ENCODE results near the gene LRP2. TPM values are rescaled to one million over a fixed set of nuclear protein-coding genes. Genes with fewer than 3 reads are reported as not detected.
"Not testable (repeated sequence)": the region's sequence is repeated elsewhere in the genome, so short reads cannot be mapped to it uniquely, and the experiment has no call there.

LRP2 gene
- total RNA-seq, 1 donor from 2014 or later: 0.91 TPM

DNA sequence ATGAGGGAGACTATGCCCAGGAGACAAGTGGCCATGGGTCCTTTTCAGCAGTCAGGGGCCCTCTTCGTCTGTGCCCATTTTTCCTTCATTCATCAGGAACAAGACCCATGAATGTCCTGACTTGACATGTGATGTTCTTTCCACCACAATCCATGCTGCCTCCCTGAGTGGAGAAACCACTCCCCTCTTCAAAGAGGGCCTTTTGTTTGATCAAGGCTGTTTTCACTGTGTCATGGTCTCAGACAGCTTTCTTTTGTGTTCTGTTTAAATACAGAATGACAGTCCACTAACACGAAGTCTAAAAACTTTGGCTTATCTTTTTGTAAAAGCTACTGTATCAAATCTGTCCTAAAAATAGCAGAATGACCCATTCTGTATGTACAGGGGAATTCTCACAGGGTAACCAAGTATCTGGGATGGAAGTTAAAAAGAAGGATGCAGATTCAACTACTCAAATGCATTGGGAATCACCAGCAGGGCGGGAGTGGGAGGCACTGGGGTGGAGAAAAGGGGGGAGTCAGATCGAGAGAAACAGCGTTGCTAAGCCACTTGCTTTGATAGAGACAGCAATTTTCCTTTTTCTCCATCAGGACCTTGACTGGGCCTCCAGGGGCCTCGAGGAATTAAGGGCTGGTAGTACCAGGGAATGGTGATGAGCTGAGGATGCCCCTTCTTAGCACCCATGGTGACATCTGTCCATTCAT lies 13.9 kb downstream of the LRP2 start:
- ATAC-seq: no peak
- DNase-seq (ENCODE audit: low spot score): no peak

DNA sequence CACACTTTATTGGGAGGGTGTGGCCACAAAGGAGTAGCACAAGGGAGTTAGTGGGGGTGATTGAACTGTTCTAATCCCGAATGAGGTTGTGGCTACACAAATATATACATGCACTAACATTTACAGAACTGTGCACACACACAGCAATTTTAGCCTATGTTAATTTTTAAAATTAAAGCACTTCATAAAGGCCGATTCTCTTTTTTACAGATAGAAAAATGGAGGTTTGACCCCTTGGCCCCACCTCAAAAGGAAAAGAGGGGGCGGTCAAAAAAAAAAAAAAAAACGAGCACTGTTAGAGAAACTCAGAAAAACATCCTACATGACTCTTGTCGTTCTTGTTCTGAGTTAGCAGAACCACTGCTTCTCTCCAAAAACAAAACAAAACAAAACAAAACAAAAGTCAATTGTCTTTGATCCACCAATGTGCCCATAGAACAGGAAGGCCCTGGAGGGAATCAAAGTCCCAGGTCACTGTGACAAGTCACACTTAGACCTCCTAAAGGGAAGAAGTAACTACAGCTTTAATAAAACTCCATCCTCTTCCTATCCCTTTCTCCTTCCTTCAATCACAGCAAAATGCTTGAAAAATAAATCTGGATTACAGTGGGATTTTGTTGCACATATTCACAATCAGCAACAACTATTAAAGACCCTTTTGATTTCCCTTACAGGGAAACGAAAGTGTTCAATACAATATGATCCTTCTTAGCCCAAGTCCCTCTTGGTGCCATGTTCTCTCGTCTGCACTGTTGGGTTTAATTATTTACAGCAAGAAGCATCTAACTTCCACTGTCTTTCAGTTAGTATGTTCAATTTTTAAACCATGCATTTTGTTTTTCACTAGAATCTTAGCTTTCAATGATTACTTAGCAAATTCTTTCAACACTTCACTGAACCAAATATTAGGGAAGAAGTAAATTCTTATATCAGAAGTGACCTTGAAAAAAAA lies 16.6 kb downstream of the LRP2 start:
- no peak for ATAC-seq
- DNase-seq (ENCODE audit: low spot score): no peak

DNA sequence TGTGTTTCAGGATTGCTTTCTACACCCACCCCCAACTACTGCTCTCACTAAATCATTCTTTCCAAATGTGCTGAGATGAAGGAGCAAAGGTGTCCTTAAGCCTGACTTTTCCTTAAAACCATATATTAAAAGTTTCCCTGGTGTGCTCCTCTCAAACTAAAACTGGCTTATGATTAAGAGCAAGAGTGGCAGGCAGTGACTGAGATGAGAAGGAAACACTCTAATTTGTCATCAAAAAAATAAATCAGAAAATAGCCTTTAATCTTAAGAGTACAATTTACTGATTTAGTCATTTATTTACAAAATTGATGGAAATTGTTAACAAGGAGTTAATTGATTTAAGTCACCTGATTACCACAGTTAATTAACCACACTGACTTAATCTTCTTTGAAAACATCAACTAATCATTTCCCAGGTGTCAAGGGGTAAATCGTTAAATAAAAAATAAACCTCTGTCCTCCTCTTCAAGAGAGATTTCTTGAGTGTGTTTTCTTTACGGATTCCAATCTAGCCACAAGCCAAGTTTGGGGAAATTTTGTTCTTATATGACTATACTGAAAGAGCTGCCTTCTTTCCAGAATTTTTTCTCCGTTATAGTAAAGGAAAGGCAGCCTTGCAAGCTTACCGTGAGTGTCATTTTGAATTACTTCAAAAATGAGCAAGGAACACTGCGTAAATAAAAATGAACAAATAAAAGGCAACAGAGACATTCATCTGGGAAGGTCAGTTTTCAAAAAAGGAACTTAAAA lies 17.4 kb downstream of the LRP2 start:
- DNase-seq (ENCODE audit: low spot score): no peak
- no peak for ATAC-seq

DNA sequence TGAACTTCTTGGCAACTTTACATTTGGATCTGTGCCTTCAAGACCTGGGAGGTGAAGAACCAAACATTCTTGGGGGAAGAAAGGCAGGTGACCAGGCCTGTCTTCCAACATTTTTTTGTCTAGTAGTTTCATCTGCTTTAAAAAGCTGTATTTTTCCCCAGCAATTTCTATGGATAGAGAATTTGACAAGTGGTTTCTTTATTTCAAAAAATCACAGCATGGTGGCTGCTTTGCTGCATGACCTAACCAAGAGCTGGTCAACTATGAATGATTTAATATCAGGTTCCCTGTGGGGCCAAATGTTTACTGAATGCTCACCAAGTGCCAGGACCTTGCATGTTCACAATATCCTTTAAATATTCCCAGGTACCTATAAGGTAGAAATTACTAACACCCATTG lies 19.1 kb downstream of the LRP2 start:
- ATAC-seq (no peak), DNase-seq (ENCODE audit: low spot score) (no peak)

DNA sequence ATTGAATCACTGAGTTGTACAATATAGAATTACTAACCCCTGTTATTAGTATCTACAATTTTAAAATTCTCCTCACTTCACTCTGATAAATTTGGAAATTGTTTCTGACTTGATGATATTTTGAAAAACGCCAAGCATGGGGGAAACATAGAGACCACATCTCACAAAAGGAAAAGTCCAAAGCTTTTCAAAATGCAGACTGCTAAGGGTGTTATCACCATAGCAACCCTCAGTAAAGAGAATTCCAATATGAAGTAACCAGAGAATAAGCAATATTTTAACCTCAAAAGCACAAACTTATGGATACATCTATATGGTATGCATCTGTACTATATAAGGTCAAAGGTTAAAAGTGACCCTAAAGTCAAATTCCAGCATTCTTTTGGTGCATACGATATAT lies 22.7 kb downstream of the LRP2 start:
- ATAC-seq: no peak
- no peak for DNase-seq (ENCODE audit: low spot score)

DNA sequence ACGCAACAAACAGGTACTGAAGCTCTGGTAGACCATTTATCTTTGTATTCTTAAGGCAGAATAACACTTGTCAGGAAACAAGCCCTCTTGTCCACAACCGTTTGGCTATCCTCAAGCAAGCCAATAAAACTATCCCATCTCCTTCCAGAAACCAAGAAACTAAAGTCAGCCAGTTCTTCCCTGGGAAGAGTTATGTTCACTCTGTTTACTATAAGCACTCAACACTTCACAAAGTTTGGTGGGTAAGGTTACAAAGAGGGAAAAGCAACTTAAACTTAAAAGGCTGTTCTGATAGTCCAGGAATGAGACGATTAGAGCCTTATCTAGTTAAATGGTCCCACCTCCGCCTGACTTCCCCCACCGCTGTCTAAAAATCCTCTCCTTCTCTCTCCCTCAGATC lies 25.6 kb downstream of the LRP2 start:
- ATAC-seq (no peak), DNase-seq (ENCODE audit: low spot score) (no peak)

DNA sequence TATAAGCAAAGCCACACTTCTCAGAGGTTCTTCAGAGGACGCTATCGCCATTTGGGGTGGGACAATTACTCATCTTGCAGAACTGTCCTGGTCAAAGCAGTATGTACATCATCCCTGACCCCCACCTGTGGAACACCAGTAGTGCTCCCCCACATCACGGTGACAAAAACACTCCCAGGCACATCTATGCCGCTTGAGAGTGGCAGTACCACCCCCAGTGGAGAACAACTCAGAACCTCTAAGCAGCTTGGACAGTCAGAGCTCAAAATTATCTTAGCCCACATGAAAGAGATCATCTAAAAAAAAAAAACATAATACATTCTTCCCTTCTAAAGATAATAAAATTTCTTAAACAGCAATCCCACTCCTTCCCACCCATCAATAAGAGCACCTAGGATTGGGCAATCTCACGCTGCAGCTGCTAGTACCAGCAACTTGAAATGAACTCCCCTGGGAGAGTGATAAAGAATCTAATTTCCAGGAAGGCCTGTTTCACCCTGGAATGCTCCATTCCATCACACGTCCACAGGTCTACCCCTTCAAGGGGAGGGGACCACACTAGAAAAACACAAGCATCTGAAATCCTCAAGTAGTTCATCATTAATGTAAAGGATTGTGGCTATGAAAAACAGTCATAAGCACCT lies 31.7 kb downstream of the LRP2 start:
- no peak for ATAC-seq
- DNase-seq (ENCODE audit: low spot score): no peak

DNA sequence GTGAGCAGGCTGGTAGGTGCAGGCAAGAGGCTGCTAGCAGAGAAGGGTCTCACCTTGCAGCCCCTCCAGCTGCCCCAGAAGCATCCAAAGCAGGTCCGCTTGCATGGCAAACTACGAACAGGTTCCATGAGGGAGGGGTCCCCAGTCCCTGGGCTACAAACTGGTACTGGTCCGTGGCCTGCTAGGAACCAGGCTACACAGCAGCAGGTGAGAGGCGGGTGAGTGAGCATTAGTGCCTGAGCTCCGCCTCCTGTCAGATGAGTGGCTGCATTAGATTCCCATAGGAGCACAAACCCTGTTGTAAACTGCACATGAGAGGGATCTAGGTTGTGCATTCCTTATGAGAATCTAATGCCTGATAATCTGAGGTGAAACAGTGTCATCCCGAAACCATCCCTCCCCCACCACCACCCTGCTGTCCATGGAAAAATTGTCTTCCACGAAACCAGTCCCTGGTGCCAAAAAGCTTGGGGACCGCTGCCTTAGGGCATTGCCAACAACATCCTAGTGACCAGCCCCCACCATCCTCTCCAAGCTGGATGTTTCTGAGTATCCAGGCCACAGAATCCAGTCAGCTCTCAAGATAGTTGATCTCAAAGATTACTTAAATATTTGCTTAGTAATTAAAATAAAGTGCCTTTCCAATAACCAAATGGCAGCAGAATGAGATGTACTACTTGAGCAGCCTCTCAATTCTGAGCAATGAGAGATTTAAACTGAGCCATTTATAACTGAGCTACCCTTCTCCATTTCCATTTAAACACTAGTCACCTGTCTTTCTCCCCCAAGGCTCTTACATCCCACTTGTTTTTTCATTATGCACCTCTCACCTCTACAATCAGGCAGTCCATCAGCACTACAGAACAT lies 32.4 kb downstream of the LRP2 start:
- DNase-seq (ENCODE audit: low spot score) (no peak), ATAC-seq (no peak)

DNA sequence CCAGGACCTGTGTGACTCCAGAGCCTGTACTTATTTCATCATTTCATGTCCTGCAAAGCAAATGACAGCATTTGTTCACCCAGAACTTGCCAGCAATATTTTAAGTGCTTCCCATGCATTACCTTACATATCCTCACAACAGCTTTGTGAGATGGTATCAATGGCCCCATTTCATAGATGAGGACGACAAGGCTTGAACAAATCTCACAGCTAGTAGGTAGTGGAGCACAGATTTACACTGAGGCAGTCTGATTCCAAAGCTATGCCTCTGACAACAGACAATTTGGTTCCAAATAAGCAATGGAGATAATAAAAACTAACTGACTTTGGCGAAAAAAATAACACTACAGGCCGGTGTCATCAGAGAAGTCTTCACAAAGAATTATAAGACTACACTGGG lies 33.5 kb downstream of the LRP2 start:
- DNase-seq (ENCODE audit: low spot score) (no peak), ATAC-seq (no peak)

DNA sequence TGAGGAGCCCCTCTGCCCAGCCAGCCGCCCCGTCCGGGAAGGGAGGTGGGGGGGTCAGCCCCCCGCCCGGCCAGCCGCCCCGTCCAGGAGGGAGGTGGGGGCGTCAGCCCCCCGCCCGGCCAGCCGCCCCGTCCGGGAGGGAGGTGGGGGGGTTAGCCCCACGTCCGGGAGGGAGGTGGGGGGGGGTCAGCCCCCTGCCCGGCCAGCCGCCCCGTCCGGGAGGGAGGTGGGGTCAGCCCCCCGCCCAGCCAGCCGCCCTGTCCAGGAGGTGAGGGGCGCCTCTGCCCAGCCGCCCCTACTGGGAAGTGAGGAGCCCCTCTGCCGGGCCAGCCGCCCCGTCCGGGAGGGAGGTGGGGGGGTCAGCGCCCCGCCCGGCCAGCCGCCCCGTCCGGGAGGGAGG lies 34.5 kb downstream of the LRP2 start:
- ATAC-seq; DNase-seq (ENCODE audit: low spot score): not testable (repeated sequence)

DNA sequence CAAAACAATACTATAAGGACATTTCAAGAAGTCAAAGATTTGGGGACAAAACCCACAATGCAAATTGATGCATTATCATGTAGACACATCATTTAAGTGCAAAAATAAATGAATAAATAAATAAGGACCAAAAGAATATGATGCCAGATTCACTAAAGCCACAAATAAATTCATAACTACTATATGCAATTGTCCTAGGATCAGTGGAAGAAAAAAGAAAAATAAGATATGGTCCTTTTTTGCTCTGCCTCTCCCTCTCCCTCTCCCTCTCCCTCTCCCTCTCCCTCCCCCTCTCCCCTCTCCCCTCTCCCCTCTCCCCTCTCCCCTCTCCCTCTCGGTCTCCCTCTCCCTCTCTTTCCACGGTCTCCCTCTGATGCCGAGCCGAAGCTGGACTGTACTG lies 36.4 kb downstream of the LRP2 start:
- ATAC-seq; DNase-seq (ENCODE audit: low spot score): not testable (repeated sequence)

DNA sequence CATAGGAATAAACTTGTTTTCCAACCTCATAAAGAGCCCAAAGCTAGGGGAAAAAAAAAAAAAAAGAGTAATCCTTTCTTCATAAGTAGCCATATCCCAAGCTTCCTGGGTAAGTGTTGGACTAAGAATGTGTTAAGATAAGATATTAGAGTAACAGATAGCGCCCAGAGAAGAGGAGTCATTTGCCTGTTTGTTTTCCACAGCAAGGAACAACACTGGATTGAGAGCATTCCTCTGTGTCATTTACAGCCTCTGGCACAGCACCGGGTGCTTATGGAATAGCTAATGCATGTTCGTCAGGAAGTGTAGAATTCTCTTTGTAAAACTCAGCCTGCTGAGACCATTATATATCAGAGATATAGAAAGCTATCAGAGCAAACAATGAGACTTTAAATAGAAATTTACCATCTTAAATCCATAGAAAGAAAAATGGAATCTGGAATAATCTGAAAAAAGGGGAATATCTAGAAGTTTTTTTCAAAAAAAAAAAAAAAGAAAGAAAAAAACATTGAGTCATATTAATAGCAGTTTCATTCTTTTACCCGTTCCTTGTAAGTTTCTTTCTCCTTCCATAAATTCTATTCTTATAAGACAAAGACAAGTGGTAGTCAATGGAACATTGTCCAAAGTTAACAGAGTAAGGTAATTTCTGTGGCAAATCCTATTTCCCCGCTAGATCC lies 37.6 kb downstream of the LRP2 start:
- ATAC-seq (no peak), DNase-seq (ENCODE audit: low spot score) (no peak)

DNA sequence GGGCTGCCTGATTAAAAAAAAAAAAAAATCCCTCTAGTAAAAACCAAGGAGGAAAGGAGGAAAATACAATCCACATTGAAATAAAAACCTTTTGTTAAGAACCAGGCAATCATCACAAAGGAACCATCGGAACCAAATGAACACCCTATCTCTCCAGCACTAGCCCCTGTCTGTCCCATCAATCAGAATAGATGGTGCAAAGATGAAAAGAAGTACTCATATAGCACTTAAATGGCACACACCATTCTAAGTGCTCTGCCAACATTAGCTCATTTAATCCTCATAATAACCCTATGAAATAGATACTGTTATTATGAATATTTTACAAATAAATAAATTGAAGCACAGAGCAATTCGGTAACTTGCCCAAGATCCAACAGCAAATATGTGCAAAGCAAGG lies 38.5 kb downstream of the LRP2 start:
- ATAC-seq: no peak
- no peak for DNase-seq (ENCODE audit: low spot score)

DNA sequence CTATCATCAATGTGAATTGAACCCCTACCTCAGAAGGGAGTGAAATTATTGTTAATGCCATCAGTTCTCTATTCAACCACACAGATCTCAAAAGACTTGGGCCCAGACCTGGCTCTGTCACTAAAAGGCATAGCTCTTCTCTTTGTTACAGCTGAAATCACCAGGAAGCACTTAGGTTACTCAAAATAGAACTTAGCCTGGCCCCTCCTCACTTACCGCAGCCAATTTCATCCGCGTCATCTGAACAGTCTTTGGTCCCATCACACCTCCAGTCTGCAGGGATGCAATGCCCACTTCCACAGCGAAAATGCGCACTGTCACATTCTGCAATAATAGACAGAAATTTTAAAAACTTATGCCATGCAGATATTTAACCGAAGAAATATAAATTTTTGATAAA lies 41.8 kb downstream of the LRP2 start:
- no peak for ATAC-seq
- DNase-seq (ENCODE audit: low spot score): no peak

DNA sequence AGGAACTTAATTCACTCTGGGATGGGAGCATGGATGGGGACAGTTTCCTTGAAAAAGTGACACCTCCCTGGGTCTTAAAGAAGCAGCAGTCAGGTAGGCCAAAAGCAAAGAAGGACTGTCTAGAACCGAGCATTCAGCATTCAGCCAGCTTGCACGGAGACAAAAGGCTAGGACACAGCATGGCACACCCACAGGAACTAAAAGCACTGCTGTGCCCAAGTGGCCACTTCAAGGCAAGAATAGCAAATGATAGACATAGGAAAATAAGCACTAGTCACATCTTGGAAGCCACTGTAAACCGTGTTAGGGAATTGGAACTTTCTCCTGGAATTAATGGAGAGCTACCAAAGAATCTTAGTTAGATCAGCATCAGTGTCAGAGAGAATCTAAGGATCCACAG lies 47.0 kb downstream of the LRP2 start:
- DNase-seq (ENCODE audit: low spot score): no peak
- ATAC-seq: no peak

DNA sequence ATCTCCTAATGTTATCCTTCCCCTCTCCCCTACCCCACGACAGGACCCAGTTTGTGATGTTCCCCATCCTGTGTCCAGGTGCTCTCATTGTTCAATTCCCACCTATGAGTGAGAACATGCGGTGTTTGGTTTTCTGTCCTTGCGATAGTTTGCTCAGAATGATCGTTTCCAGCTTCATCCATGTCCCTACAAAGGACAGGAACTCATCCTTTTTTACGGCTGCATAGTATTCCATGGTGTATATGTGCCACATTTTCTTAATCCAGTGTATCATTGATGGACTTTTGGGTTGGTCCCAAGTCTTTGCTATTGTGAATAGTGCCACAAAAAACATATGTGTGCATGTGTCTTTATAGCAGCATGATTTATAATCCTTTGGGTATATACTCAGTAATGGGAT lies 54.0 kb downstream of the LRP2 start:
- not testable (repeated sequence) for ATAC-seq; DNase-seq (ENCODE audit: low spot score)

DNA sequence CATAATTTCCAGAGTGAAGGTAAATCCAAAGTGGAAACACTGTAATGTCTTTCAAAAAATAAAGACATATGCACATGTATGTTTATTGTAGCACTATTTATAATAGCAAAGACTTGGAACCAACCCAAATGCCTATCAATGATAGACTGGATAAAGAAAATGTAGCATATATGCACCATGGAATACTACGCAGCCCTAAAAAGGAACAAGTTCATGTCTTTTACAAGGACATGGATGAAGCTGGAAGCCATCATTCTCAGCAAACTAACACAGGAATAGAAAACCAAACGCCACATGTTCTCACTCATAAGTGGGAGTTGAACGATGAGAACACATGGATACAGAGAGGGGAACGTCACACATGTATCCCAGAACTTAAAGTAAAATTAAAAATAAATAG lies 57.6 kb downstream of the LRP2 start:
- ATAC-seq; DNase-seq (ENCODE audit: low spot score): not testable (repeated sequence)

DNA sequence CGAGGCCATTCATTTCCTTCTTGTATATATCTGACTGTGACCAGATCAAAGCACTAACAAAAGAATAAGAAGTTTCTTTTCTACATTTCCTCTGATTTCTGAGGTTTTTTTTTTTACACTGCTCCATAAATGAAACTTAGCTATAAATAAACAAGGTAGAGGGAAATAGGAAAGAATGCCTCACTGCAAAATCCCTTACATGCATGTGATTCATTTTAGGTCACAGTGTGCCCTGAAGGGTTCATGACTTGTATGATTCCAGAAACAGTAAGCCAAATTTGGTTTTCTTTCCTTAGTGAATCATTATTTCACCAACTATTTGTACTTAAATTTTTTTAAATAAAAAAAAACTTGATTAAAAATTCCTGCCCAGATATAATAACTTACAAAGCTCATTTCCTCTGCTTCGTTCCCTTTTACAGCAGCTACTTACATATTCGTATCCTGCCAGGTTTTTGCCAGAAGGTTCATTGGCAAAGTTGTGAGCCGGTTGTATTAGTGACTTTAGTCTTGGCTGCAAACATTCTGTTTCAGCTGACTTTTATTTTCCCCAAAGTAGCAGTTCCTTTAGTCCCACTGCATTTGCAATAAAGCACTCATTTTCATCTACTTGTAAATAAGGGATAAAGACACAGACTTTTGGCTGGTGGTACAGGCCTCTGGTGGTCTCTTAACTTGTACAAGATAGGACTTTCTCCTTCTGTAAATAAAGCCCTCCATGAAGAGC lies 58.6 kb downstream of the LRP2 start:
- no peak for DNase-seq (ENCODE audit: low spot score)
- ATAC-seq: no peak

DNA sequence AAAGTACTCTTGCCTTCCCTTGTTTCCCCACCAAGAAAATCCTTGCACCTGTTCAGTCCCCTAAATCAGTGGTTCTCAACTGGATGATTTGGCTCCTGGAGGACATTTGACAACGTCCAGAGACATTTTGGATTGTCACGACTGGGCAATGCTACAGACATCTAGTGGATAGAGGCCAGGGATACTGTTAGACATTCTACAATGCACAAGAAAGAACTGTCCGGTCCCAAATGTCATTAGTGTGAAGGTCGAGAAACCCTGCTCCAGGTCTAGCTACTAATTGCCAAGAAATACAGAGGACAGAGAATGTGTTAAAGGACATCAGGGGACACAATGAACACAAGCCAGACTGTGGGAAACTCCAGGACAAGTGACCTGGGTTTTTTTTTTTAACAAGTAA lies 60.0 kb downstream of the LRP2 start:
- DNase-seq (ENCODE audit: low spot score): no peak
- no peak for ATAC-seq
